HepG2 (cell line): Measurements from ENCODE around the gene PODN. TPM values are rescaled to one million over a fixed set of nuclear protein-coding genes. Genes with fewer than 3 reads are reported as not detected.

ENCODE experiments used
- ARHGAP35 ChIP-seq: sonication (generic); formaldehyde crosslinking; IDR thresholded peaks from 2 replicates; pipeline ENCODE4 v1.9.0; 2022; ENCODE audit warnings: mild to moderate bottlenecking, inconsistent platforms, moderate library complexity, missing genetic modification reagents, borderline replicate concordance
- CREB3 ChIP-seq: sonication (generic); formaldehyde crosslinking; IDR thresholded peaks from 2 replicates; pipeline ENCODE4 v1.5.0; 2020; ENCODE audit warnings: missing genetic modification reagents
- EP300 ChIP-seq, 3 experiments: sonication (generic) in 1 of 3; formaldehyde crosslinking in 1 of 3; IDR thresholded peaks; 2 replicates each; pipeline versions ENCODE4 v1.5.1 to v1.6.1; 2011 to 2020; ENCODE audit warnings: low read depth in 2 of 3, low read length in 2 of 3, borderline replicate concordance in 1 of 3, improper control_type of control experiment in 1 of 3, mild to moderate bottlenecking in 1 of 3, missing genetic modification reagents in 1 of 3, moderate library complexity in 1 of 3
- HNRNPLL ChIP-seq: fragments of 200-400 bp; formaldehyde crosslinking; IDR thresholded peaks from 2 replicates; pipeline ENCODE4 v1.6.1; 2017; ENCODE audit warnings: mild to moderate bottlenecking, low read depth, low read length; ENCODE audit not compliant: poor library complexity, severe bottlenecking
- MZF1 ChIP-seq: sonication (generic); formaldehyde crosslinking; IDR thresholded peaks from 2 replicates; pipeline ENCODE4 v1.8.1; 2023; ENCODE audit warnings: mild to moderate bottlenecking, missing genetic modification reagents, borderline replicate concordance
- PRDM10 ChIP-seq: sonication (generic); formaldehyde crosslinking; IDR thresholded peaks from 2 replicates; pipeline ENCODE4 v1.4.0; 2020; ENCODE audit warnings: low read depth, missing genetic modification reagents
- RAD51 ChIP-seq: fragments of 450-650 bp; IDR thresholded peaks from 2 replicates; pipeline ENCODE4 v1.6.1; 2016; ENCODE audit warnings: borderline replicate concordance
- SALL1 ChIP-seq: sonication (generic); formaldehyde crosslinking; IDR thresholded peaks from 2 replicates; pipeline ENCODE4 v1.8.0; 2022; ENCODE audit warnings: mild to moderate bottlenecking, missing genetic modification reagents
- SRY ChIP-seq: sonication (generic); formaldehyde crosslinking; IDR thresholded peaks from 2 replicates; pipeline ENCODE4 v1.8.0; 2022; ENCODE audit warnings: mild to moderate bottlenecking, missing genetic modification reagents
- SSRP1 ChIP-seq: IDR thresholded peaks from 2 replicates; pipeline ENCODE4 v1.6.1; 2016; ENCODE audit warnings: control low read depth
- TAF1 ChIP-seq: sonication (generic); formaldehyde crosslinking; IDR thresholded peaks from 2 replicates; pipeline ENCODE4 v1.4.0; 2020; ENCODE audit warnings: missing genetic modification reagents
- TCF12 ChIP-seq, 2 experiments: fragments of 450-650 bp in 1 of 2; sonication (generic) in 1 of 2; formaldehyde crosslinking in 1 of 2; IDR thresholded peaks; 2 replicates each; pipeline versions ENCODE4 v1.6.1 to v1.8.0; 2017 to 2022; ENCODE audit warnings: antibody characterized with exemption in 1 of 2, mild to moderate bottlenecking in 1 of 2, missing genetic modification reagents in 1 of 2, moderate library complexity in 1 of 2
- TCF7L2 ChIP-seq: IDR thresholded peaks from 2 replicates; pipeline ENCODE4 v1.6.1; 2011; ENCODE audit warnings: mild to moderate bottlenecking, low read depth, low read length, moderate library complexity
- ZBTB7B ChIP-seq: sonication (generic); formaldehyde crosslinking; IDR thresholded peaks from 2 replicates; pipeline ENCODE4 v1.4.0; 2020; ENCODE audit warnings: missing genetic modification reagents
- ZNF207 ChIP-seq: fragments of 450-650 bp; IDR thresholded peaks from 2 replicates; pipeline ENCODE4 v1.6.1; 2016; ENCODE audit warnings: antibody characterized with exemption, borderline replicate concordance
- ZNF441 ChIP-seq: sonication (generic); formaldehyde crosslinking; IDR thresholded peaks from 2 replicates; pipeline ENCODE4 v1.7.0; 2021; ENCODE audit warnings: missing genetic modification reagents, borderline replicate concordance
- ZNF512B ChIP-seq: sonication (generic); formaldehyde crosslinking; IDR thresholded peaks from 2 replicates; pipeline ENCODE4 v1.5.1; 2020; ENCODE audit warnings: missing genetic modification reagents, mild to moderate bottlenecking, borderline replicate concordance
- ZNF552 ChIP-seq: sonication (generic); formaldehyde crosslinking; IDR thresholded peaks from 2 replicates; pipeline ENCODE4 v1.9.0; 2022; ENCODE audit warnings: missing genetic modification reagents, mild to moderate bottlenecking, borderline replicate concordance
- ZNF670 ChIP-seq: sonication (generic); formaldehyde crosslinking; IDR thresholded peaks from 2 replicates; pipeline ENCODE4 v1.8.0; 2022; ENCODE audit warnings: mild to moderate bottlenecking, missing genetic modification reagents, borderline replicate concordance
- polyA plus RNA-seq, 8 experiments: library from polyadenylated mRNA; depleted of rRNA in 3 of 8; stranded (reverse) in 7 of 8; unstranded in 1 of 8; fragments of >200 nt; fragmentation: Illumina TruSeq in 4 of 8; extraction: Trizol in 4 of 8; gene quantifications; 2 replicates each; pipeline versions ENCODE4 v1.2.1 to v1.2.3, GENCODE V29; 2011 to 2016; ENCODE audit warnings: low read depth in 4 of 8, missing spikeins in 1 of 8, mixed read lengths in 1 of 8; ENCODE audit not compliant: insufficient read depth in 1 of 8
- total RNA-seq, 5 experiments: library from RNA; depleted of rRNA; stranded (reverse); fragments of >200 nt; fragmentation: Illumina TruSeq; extraction: Trizol; gene quantifications; 2 replicates each; pipeline ENCODE4 v1.2.3, GENCODE V29; 2016; ENCODE audit warnings: low read depth in 1 of 5

Gene PODN
- total and polyA plus RNA-seq, 2 of the 13 experiments (the other 11 are each of a cell fraction or from before 2014, with no cell fraction given): 0.13 TPM; not detected in 1

DNA sequence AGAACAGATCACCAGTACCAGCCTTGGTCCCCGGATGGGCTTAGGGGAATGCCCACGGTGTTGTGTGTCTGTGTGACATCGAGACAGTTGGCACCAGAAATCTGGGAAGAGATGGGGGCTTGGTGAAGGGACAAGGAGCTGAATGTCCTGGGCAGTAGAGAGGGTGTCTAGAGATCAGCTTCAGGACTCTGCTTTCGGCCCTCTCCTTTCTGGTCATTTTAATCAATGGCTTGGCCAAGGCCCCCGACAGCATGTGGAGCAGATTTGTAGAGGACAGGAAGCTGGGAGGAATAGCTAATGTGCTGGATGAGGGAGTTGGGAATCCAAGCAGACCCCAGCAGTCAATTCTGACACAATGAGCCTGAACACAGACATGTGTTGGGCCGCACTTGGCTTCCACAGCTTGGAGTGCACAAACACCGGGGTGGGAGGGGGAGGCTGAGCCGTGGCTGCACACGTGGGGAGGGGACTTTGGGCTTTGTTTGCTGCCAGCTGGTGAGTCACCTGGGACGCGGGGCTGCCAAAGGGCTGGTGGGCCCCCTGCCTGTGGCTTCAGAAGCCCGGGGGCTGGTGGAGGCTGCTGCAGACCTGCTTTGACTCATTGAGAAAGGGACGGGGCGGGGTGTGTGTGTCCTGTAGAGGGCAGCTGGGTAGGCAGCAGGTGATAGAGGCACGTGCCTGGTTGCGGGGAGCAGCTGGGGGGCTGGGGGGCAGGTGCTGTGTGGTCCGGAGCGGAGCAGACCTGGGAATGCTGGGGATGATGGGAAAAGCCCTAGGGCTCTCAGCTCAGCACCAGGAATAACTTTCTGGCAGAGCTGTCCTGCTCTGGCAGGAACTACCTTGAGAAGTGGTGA lies 59.5 kb downstream of the PODN start (continued):
- TF ChIP-seq PRDM10 (peak; percentile 48; the same call in 1 of the 2 replicates), ZNF670 (CRISPR knock-in tag) (peak; percentile 83; the same call in 1 of the 2 replicates), EP300 (IDR thresholded peaks at IDR 0.05; ENCODE audit: low read depth in 2 of 2, low read length in 2 of 2) (peak; percentile 27 to 88; a peak in 2 of 4 replicates), EP300 (CRISPR knock-in tag; IDR thresholded peaks at IDR 0.05; ENCODE audit: borderline replicate concordance) (peak; percentile 69; the same call in 1 of the 2 replicates), TAF1 (CRISPR knock-in tag) (no peak), ZNF552 (CRISPR knock-in tag) (peak; percentile 31; the same call in 1 of the 2 replicates), TCF7L2 (no peak), ZNF512B (no peak; the same call in 1 of the 2 replicates), MZF1 (CRISPR knock-in tag) (peak; percentile 78; the same call in 1 of the 2 replicates), ZNF441 (CRISPR knock-in tag) (peak; percentile 16; the same call in 1 of the 2 replicates), HNRNPLL (peak; percentile 34), CREB3 (CRISPR knock-in tag) (no peak), ZBTB7B (CRISPR knock-in tag) (peak; percentile 95), SSRP1 (CRISPR knock-in tag) (no peak), RAD51 (peak; percentile 16; the same call in 1 of the 2 replicates), TCF12 (IDR thresholded peaks at IDR 0.05) (no peak), TCF12 (CRISPR knock-in tag; IDR thresholded peaks at IDR 0.05) (no peak), SALL1 (peak; percentile 93), SRY (CRISPR knock-in tag) (0 out of 2 replicates have a peak, but pooled peaks have one; percentile 55), ARHGAP35 (CRISPR knock-in tag) (no peak), ZNF207 (no peak)
